Measurements from ENCODE around the gene ZNF44. TPM values are rescaled to one million over a fixed set of nuclear protein-coding genes. Genes with fewer than 3 reads are reported as not detected.

The ZNF44 gene
- total and polyA plus RNA-seq, 8 donors: 5.7 to 14.2 (median 8.1) TPM

DNA sequence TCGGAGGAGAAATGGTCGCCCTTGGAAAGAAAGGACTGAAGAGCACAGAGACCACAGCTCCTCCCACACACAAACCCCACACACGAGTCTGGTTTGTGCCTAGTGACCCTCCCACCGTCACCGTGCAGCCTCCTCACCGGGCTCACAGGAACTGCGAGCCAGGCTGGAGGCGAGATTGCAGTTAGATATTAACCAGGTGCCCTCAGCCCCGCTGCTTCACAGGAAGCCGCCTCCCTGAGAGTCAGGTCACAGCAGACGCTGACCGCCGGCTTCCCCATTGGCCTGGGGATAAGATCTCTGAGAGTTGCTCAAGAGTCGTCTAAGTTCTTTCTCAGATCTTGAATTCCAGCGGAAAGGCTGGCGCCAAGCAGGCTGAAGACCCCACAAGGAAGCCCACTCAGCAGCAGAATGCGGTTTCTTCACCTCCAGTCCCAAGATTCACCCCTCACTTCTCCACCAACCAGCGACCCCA, 870 bp downstream of the ZNF44 start:
- WGBS, 2 donors: 0% methylated on average over 18 of the region's 18 CpGs
- Histone ChIP-seq H3K9me3 (no peaks in the 10 kb centered on the region), H3K4me3 (peak overlapping the region; percentile 69 to 100 (median 89)), H3K27ac (peak overlapping the region; percentile 93 to 99 (median 98)), H3K36me3 (no peaks in the 10 kb centered on the region), H3K4me1 (peaks cover 9 to 23% (median 16%) of the 10 kb centered on the region in 3 donors), H3K27me3 (no peaks in the 10 kb centered on the region)
- intact Hi-C loops (cut with DNase I): no loop called here
- FAIRE-seq (no peak), DNase-seq (peak; percentile 91 to 96 (median 94)), ATAC-seq (peak; percentile 78 to 86 (median 84))
- TF ChIP-seq, protein P1, sequence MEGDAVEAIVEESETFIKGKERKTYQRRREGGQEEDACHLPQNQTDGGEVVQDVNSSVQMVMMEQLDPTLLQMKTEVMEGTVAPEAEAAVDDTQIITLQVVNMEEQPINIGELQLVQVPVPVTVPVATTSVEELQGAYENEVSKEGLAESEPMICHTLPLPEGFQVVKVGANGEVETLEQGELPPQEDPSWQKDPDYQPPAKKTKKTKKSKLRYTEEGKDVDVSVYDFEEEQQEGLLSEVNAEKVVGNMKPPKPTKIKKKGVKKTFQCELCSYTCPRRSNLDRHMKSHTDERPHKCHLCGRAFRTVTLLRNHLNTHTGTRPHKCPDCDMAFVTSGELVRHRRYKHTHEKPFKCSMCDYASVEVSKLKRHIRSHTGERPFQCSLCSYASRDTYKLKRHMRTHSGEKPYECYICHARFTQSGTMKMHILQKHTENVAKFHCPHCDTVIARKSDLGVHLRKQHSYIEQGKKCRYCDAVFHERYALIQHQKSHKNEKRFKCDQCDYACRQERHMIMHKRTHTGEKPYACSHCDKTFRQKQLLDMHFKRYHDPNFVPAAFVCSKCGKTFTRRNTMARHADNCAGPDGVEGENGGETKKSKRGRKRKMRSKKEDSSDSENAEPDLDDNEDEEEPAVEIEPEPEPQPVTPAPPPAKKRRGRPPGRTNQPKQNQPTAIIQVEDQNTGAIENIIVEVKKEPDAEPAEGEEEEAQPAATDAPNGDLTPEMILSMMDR (IDR thresholded peaks at IDR 0.05): no peak

DNA sequence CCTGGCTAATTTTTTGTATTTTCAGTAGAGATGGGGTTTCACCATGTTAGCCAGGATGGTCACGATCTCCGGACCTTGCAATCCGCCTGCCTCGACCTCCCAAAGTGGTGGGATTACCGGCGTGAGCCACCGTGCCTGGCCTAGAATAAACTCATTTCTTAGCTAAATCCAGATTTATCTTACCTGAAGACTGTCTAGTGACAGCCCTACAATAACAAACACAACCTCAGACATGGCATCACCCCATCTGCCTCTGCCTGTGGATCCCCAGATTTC, 5.0 kb downstream of the ZNF44 start:
- WGBS, 2 donors: 97 to 98% methylated on average over 7 of the region's 7 CpGs
- peaks cover 9 to 19% (median 16%) of the 10 kb centered on the region in 3 donors for H3K4me1 ChIP-seq

DNA sequence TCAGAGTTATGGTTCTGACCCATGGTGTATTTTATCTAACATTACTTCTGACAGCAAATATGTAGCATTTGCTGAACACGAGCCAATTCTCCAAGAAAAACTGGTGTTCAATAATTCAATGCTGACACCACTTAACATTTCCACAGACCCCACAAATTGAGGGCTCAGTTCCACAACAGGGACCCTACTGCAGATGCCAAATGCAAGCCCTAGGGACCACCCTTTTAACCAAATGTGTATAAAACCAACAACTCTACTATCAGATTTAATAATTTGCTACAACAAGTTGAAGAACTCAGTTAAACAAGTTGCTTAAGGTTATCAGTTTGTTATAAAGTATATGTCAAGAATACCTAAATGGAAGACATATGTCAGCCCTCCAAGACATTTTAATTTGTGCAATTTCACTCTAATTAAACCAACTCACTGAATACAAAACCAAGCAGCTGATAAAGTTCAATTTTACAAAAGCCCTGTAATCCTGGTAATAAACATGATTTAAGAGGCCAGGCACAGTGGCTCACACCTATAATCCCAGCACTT, 6.7 kb downstream of the ZNF44 start:
- WGBS, 2 donors: 67 to 69% methylated on average over 1 of the region's 1 CpG
- no peak for FAIRE-seq
- DNase-seq: no peak
- no peaks in the 10 kb centered on the region for H3K9me3 ChIP-seq
- TF ChIP-seq, protein P1 (IDR thresholded peaks at IDR 0.05): no peak
- intact Hi-C loops (cut with DNase I): no loop called here
- no peak for ATAC-seq
- H3K4me3 ChIP-seq: no peak overlapping the region
- no peaks in the 10 kb centered on the region for H3K36me3 ChIP-seq
- peaks cover 6 to 17% (median 14%) of the 10 kb centered on the region in 3 donors for H3K4me1 ChIP-seq
- H3K27ac ChIP-seq: no peak overlapping the region
- no peaks in the 10 kb centered on the region for H3K27me3 ChIP-seq

More for the DNA sequence above, 5.0 kb downstream of the ZNF44 start:
- H3K4me3 ChIP-seq: no peak overlapping the region
- intact Hi-C loops (cut with DNase I): no loop called here
- no peak for DNase-seq
- no peaks in the 10 kb centered on the region for H3K9me3 ChIP-seq
- no peaks in the 10 kb centered on the region for H3K27me3 ChIP-seq
- FAIRE-seq: no peak
- H3K27ac ChIP-seq: peak overlapping the region in 1 of 4 donors; percentile 3
- no peak for ATAC-seq
- no peaks in the 10 kb centered on the region for H3K36me3 ChIP-seq
- TF ChIP-seq, protein P1 (IDR thresholded peaks at IDR 0.05): no peak

DNA sequence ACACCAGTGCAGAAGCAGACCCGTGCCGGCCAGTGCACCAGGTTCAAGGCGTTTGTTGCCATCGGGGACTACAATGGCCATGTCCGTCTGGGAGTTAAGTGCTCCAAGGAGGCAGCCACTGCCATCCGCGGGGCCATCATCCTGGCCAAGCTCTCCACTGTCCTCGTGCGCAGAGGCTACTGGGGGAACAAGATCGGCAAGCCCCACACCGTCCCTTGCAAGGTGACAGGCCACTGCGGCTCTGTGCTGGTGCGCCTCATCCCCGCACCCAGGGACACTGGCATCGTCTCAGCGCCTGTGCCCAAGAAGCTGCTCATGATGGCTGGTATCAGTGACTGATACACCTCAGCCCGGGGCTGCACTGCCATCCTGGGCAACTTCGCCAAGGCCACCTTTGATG, 10.1 kb downstream of the ZNF44 start:
- intact Hi-C loops (cut with DNase I): no loop called here
- no peaks in the 10 kb centered on the region for H3K27me3 ChIP-seq
- no peak overlapping the region for H3K4me3 ChIP-seq
- DNase-seq: peak in 1 of 6 donors; percentile 34
- no peak for FAIRE-seq
- no peaks in the 10 kb centered on the region for H3K36me3 ChIP-seq
- no peaks in the 10 kb centered on the region for H3K9me3 ChIP-seq
- 95% methylated on average over 18 of the region's 18 CpGs for WGBS, 2 donors
- ATAC-seq: no peak
- TF ChIP-seq, protein P1 (IDR thresholded peaks at IDR 0.05): no peak
- H3K27ac ChIP-seq: no peak overlapping the region
- H3K4me1 ChIP-seq: peaks cover 0 to 7% (median 0%) of the 10 kb centered on the region in 3 donors

DNA sequence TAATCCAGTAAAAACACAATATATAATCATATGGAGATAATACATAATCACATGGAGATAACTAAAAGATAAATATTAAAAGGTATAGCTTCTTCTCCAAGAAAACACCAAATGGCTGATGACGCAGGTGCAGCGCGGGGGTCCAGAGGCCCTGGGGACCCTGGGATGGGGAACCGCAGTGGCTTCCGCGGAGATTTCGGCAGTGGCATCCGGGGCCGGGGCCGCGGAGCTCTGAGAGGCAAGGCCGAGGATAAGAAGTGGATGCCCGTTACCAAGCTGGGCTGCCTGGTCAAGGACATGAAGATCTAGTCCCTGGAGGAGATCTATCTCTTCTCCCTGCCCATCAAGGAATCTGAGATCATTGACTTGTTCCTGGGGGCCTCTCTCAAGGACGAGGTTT, 10.5 kb downstream of the ZNF44 start:
- WGBS, 2 donors: 96 to 97% methylated on average over 14 of the region's 14 CpGs

More for the DNA sequence above, 10.5 kb downstream of the ZNF44 start:
- Histone ChIP-seq H3K36me3 (no peaks in the 10 kb centered on the region), H3K27ac (no peak overlapping the region), H3K4me1 (peaks cover 0 to 3% (median 0%) of the 10 kb centered on the region in 3 donors), H3K4me3 (no peak overlapping the region), H3K27me3 (no peaks in the 10 kb centered on the region), H3K9me3 (no peaks in the 10 kb centered on the region)
- FAIRE-seq (no peak), DNase-seq (no peak), ATAC-seq (no peak)
- intact Hi-C loops (cut with DNase I): no loop called here
- TF ChIP-seq, protein P1 (IDR thresholded peaks at IDR 0.05): no peak

Data from pancreas (tissue), 10 donors.